ENCODE data around the gene ATP7B.

The ATP7B gene

DNA sequence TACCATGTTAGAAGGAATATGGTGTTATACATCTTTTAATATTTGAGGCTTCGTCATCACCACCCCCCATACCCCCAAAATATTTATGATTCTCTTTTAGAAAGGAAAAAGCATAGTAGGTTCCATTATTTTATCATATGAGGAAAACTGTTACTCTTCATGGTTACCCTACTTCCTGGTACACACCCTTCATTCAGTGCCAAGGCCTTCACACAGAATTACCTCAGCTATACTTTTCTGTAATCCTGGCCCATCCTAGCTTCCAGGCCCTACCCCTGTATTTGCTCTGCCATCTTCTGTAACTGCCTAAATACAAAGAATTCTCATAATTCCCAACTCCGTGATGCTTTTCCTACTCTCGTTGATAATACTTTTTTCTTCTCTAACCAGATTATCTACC, 8.9 kb upstream of the ATP7B start:
- no peak overlapping the region for H3K4me2 ChIP-seq (ENCODE audit: insufficient read depth, low read length, poor library complexity, severe bottlenecking)
- H4K8ac ChIP-seq (ENCODE audit: low read depth, low read length): no peak overlapping the region
- no peaks in the 10 kb centered on the region for H3K27me3 ChIP-seq (ENCODE audit: control insufficient read depth in 3 of 3, insufficient read depth in 3 of 3, low read depth in 1 of 3, low read length in 3 of 3)
- DNase-seq (ENCODE audit: low spot score): no peak
- H4K91ac ChIP-seq (ENCODE audit: low read depth, low read length, poor library complexity): no peak overlapping the region
- no peak overlapping the region for H3K14ac ChIP-seq (ENCODE audit: low read length)
- H3K4me3 ChIP-seq (ENCODE audit: low read length in 2 of 2): no peak overlapping the region
- no peak overlapping the region for H3K23ac ChIP-seq (ENCODE audit: low read depth, low read length, poor library complexity)
- no peak overlapping the region for H2BK5ac ChIP-seq (ENCODE audit: low read length)
- peaks cover 14 to 93% of the 10 kb centered on the region in 2 donors for H3K36me3 ChIP-seq (replicated peaks in 1 of 2; ENCODE audit: control insufficient read depth in 2 of 2, insufficient read depth in 2 of 2, low read length in 2 of 2)
- H3K18ac ChIP-seq (ENCODE audit: low read length): no peak overlapping the region
- H3K4ac ChIP-seq (ENCODE audit: low read length): no peak overlapping the region
- H3K9me3 ChIP-seq (replicated peaks in 1 of 2; ENCODE audit: control insufficient read depth in 2 of 2, insufficient read depth in 1 of 2, low read depth in 1 of 2, low read length in 2 of 2): peaks cover 0 to under 1% of the 10 kb centered on the region in 2 donors
- no peak overlapping the region for H2BK12ac ChIP-seq (ENCODE audit: low read length)
- no peak overlapping the region for H3K27ac ChIP-seq (replicated peaks; ENCODE audit: low read length)
- no peak overlapping the region for H2AFZ ChIP-seq (ENCODE audit: low read length)
- no peak overlapping the region for H2AK5ac ChIP-seq (ENCODE audit: low read depth, low read length)
- no peak overlapping the region for H2BK15ac ChIP-seq (ENCODE audit: low read length)
- no peak overlapping the region for H3K9ac ChIP-seq (ENCODE audit: low read depth, low read length, poor library complexity)
- WGBS, 2 donors (ENCODE audit: extremely low coverage in 2 of 2, insufficient read length in 2 of 2, insufficient replicate concordance in 1 of 2): no CpG with 5 or more reads among the region's 3 CpGs
- no peak overlapping the region for H2BK120ac ChIP-seq (ENCODE audit: low read depth, low read length)
- H3K4me1 ChIP-seq (ENCODE audit: control insufficient read depth in 2 of 2, insufficient read depth in 1 of 2, low read depth in 1 of 2, low read length in 2 of 2): no peaks in the 10 kb centered on the region
- no peaks in the 10 kb centered on the region for H3K79me1 ChIP-seq (ENCODE audit: low read depth, low read length)

DNA sequence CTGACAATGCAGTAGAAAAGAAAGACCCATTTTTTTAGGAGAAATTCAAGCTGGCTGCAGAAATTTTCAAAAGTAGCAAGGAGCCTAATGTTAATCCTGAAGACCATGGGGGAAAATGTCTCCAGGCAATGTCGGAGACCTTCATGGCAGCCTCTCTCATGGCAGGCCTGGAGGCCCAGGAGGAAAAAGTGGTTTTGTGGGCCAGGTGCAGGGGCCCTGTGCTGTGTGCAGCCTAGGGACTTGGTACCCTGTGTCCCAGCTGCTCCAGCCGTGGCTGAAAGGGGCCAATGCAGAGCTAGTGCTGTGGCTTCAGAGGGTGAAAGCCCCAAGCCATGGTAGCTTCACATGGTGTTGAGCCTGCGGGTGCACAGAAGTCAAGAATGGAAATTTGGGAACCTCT, 5.0 kb upstream of the ATP7B start:
- no peak overlapping the region for H2BK5ac ChIP-seq (ENCODE audit: low read length)
- no peak overlapping the region for H4K8ac ChIP-seq (ENCODE audit: low read depth, low read length)
- H2AFZ ChIP-seq (ENCODE audit: low read length): no peak overlapping the region
- H3K14ac ChIP-seq (ENCODE audit: low read length): no peak overlapping the region
- no peaks in the 10 kb centered on the region for H3K9me3 ChIP-seq (replicated peaks in 1 of 2; ENCODE audit: control insufficient read depth in 2 of 2, insufficient read depth in 1 of 2, low read depth in 1 of 2, low read length in 2 of 2)
- H3K18ac ChIP-seq (ENCODE audit: low read length): no peak overlapping the region
- no peak for DNase-seq (ENCODE audit: low spot score)
- no peak overlapping the region for H3K23ac ChIP-seq (ENCODE audit: low read depth, low read length, poor library complexity)
- no CpG with 5 or more reads among the region's 3 CpGs for WGBS, 2 donors (ENCODE audit: extremely low coverage in 2 of 2, insufficient read length in 2 of 2, insufficient replicate concordance in 1 of 2)
- H3K4me2 ChIP-seq (ENCODE audit: insufficient read depth, low read length, poor library complexity, severe bottlenecking): no peak overlapping the region
- H2BK12ac ChIP-seq (ENCODE audit: low read length): no peak overlapping the region
- no peak overlapping the region for H3K27ac ChIP-seq (replicated peaks; ENCODE audit: low read length)
- H3K36me3 ChIP-seq (replicated peaks in 1 of 2; ENCODE audit: control insufficient read depth in 2 of 2, insufficient read depth in 2 of 2, low read length in 2 of 2): peaks cover 3 to 61% of the 10 kb centered on the region in 2 donors
- H3K4ac ChIP-seq (ENCODE audit: low read length): no peak overlapping the region
- H2BK15ac ChIP-seq (ENCODE audit: low read length): no peak overlapping the region
- no peaks in the 10 kb centered on the region for H3K4me1 ChIP-seq (ENCODE audit: control insufficient read depth in 2 of 2, insufficient read depth in 1 of 2, low read depth in 1 of 2, low read length in 2 of 2)
- H2BK120ac ChIP-seq (ENCODE audit: low read depth, low read length): no peak overlapping the region
- no peaks in the 10 kb centered on the region for H3K79me1 ChIP-seq (ENCODE audit: low read depth, low read length)
- no peak overlapping the region for H3K4me3 ChIP-seq (ENCODE audit: low read length in 2 of 2)
- no peak overlapping the region for H3K9ac ChIP-seq (ENCODE audit: low read depth, low read length, poor library complexity)
- H3K27me3 ChIP-seq (ENCODE audit: control insufficient read depth in 3 of 3, insufficient read depth in 3 of 3, low read depth in 1 of 3, low read length in 3 of 3): peaks cover 2 to 4% (median 2%) of the 10 kb centered on the region in 3 experiments
- H2AK5ac ChIP-seq (ENCODE audit: low read depth, low read length): no peak overlapping the region
- no peak overlapping the region for H4K91ac ChIP-seq (ENCODE audit: low read depth, low read length, poor library complexity)

DNA sequence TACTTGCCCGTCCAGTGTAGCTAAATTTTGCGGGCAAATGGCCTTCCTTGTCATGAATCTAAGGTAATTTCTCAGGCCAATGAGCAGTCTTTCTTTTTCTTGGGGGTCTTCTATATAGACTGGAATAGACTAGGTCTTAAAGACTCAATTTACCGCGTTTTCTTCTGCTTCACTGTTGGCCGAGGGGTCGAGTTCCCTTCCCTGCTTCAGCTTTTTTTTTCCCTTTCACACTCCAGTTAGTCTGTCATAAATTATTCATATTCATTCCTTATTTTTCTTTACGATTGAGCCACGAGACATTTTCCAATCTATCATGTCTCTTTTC, 1.2 kb upstream of the ATP7B start:
- Histone ChIP-seq H3K36me3 (replicated peaks in 1 of 2; ENCODE audit: control insufficient read depth in 2 of 2, insufficient read depth in 2 of 2, low read length in 2 of 2) (peaks cover 2 to 25% of the 10 kb centered on the region in 2 donors), H3K14ac (ENCODE audit: low read length) (no peak overlapping the region), H3K4ac (ENCODE audit: low read length) (no peak overlapping the region), H3K27me3 (ENCODE audit: control insufficient read depth in 3 of 3, insufficient read depth in 3 of 3, low read depth in 1 of 3, low read length in 3 of 3) (peaks cover 2 to 37% (median 7%) of the 10 kb centered on the region in 3 experiments), H3K9me3 (replicated peaks in 1 of 2; ENCODE audit: control insufficient read depth in 2 of 2, insufficient read depth in 1 of 2, low read depth in 1 of 2, low read length in 2 of 2) (no peaks in the 10 kb centered on the region), H2AK5ac (ENCODE audit: low read depth, low read length) (no peak overlapping the region), H3K18ac (ENCODE audit: low read length) (peak overlapping the region; percentile 85), H3K79me1 (ENCODE audit: low read depth, low read length) (no peaks in the 10 kb centered on the region), H4K91ac (ENCODE audit: low read depth, low read length, poor library complexity) (no peak overlapping the region), H2BK120ac (ENCODE audit: low read depth, low read length) (no peak overlapping the region), H3K4me1 (ENCODE audit: control insufficient read depth in 2 of 2, insufficient read depth in 1 of 2, low read depth in 1 of 2, low read length in 2 of 2) (no peaks in the 10 kb centered on the region), H3K4me3 (ENCODE audit: low read length in 2 of 2) (peak overlapping the region; percentile 67 to 88), H3K23ac (ENCODE audit: low read depth, low read length, poor library complexity) (peak overlapping the region; percentile 80), H2AFZ (ENCODE audit: low read length) (peak overlapping the region; percentile 100), H3K9ac (ENCODE audit: low read depth, low read length, poor library complexity) (no peak overlapping the region), H2BK15ac (ENCODE audit: low read length) (no peak overlapping the region), H3K4me2 (ENCODE audit: insufficient read depth, low read length, poor library complexity, severe bottlenecking) (peak overlapping the region; percentile 21), H2BK5ac (ENCODE audit: low read length) (no peak overlapping the region), H4K8ac (ENCODE audit: low read depth, low read length) (no peak overlapping the region), H3K27ac (replicated peaks; ENCODE audit: low read length) (peak overlapping the region; percentile 54), H2BK12ac (ENCODE audit: low read length) (no peak overlapping the region)
- DNase-seq (ENCODE audit: low spot score): no peak
- no CpG with 5 or more reads among the region's 8 CpGs for whole genome bisulfite sequencing, 2 donors (ENCODE audit: extremely low coverage in 2 of 2, insufficient read length in 2 of 2, insufficient replicate concordance in 1 of 2)

- Histone ChIP-seq H3K9ac (ENCODE audit: low read depth, low read length, poor library complexity) (peak within 1 kb of the TSS; percentile 88), H2AK5ac (ENCODE audit: low read depth, low read length) (peak within 1 kb of the TSS; percentile 34), H2BK5ac (ENCODE audit: low read length) (peak within 1 kb of the TSS; percentile 92), H2BK15ac (ENCODE audit: low read length) (no peak within 1 kb of the TSS), H2AFZ (ENCODE audit: low read length) (peak within 1 kb of the TSS; percentile 100), H2BK12ac (ENCODE audit: low read length) (peak within 1 kb of the TSS; percentile 67), H3K9me3 (replicated peaks in 1 of 2; ENCODE audit: control insufficient read depth in 2 of 2, insufficient read depth in 1 of 2, low read depth in 1 of 2, low read length in 2 of 2) (no peaks in the 10 kb centered on the region), H3K4me1 (ENCODE audit: control insufficient read depth in 2 of 2, insufficient read depth in 1 of 2, low read depth in 1 of 2, low read length in 2 of 2) (no peaks in the 10 kb centered on the region), H2BK120ac (ENCODE audit: low read depth, low read length) (no peak within 1 kb of the TSS), H3K14ac (ENCODE audit: low read length) (peak within 1 kb of the TSS; percentile 90), H3K27me3 (ENCODE audit: control insufficient read depth in 3 of 3, insufficient read depth in 3 of 3, low read depth in 1 of 3, low read length in 3 of 3) (peaks cover 2 to 43% (median 7%) of the 10 kb centered on the region in 3 experiments), H3K23ac (ENCODE audit: low read depth, low read length, poor library complexity) (peak within 1 kb of the TSS; percentile 80), H3K79me1 (ENCODE audit: low read depth, low read length) (no peaks in the 10 kb centered on the region), H3K4me2 (ENCODE audit: insufficient read depth, low read length, poor library complexity, severe bottlenecking) (peak within 1 kb of the TSS; percentile 96), H3K18ac (ENCODE audit: low read length) (peak within 1 kb of the TSS; percentile 96), H3K4me3 (ENCODE audit: low read length in 2 of 2) (peak within 1 kb of the TSS; percentile 67 to 95), H3K4ac (ENCODE audit: low read length) (no peak within 1 kb of the TSS), H4K8ac (ENCODE audit: low read depth, low read length) (no peak within 1 kb of the TSS), H4K91ac (ENCODE audit: low read depth, low read length, poor library complexity) (no peak within 1 kb of the TSS), H3K27ac (replicated peaks; ENCODE audit: low read length) (peak within 1 kb of the TSS; percentile 54), H3K36me3 (replicated peaks in 1 of 2; ENCODE audit: control insufficient read depth in 2 of 2, insufficient read depth in 2 of 2, low read length in 2 of 2) (peaks cover 2 to 22% of the 10 kb centered on the region in 2 donors)
- DNase-seq (ENCODE audit: low spot score): peak; percentile 99
- no CpG with 5 or more reads among the region's 82 CpGs for WGBS, 2 donors (ENCODE audit: extremely low coverage in 2 of 2, insufficient read length in 2 of 2, insufficient replicate concordance in 1 of 2)
Observed at GRCh38 chr13:52011632-52012511, 622 bp upstream of the ATP7B start, which contains the start of gene ALG11. TSS of gene ALG11 (plus strand) at chr13:52012398. CDS start at chr13:52012419, 21 bp downstream.

Data from neuronal stem cell (in vitro differentiated cells).